Tibial nerve (tissue), 4 donors: ENCODE results near the gene DYRK2.

Source experiments
- EP300 ChIP-seq, 2 donors: sonication (generic); formaldehyde crosslinking; IDR thresholded peaks; one replicate each; pipeline ENCODE4 v1.6.1; 2017; ENCODE audit warnings: antibody characterized with exemption in 2 of 2, mild to moderate bottlenecking in 1 of 2
- TF ChIP-seq, protein P1 (sequence below), 5 experiments: fragments of 200-600 bp in 3 of 5; fragments of 450-650 bp in 2 of 5; sonication (generic) in 3 of 5; IDR thresholded peaks; one replicate each; pipeline ENCODE4 v1.5.1; 2016 to 2019; ENCODE audit warnings: antibody characterized with exemption in 5 of 5, mild to moderate bottlenecking in 3 of 5, moderate library complexity in 2 of 5

DNA sequence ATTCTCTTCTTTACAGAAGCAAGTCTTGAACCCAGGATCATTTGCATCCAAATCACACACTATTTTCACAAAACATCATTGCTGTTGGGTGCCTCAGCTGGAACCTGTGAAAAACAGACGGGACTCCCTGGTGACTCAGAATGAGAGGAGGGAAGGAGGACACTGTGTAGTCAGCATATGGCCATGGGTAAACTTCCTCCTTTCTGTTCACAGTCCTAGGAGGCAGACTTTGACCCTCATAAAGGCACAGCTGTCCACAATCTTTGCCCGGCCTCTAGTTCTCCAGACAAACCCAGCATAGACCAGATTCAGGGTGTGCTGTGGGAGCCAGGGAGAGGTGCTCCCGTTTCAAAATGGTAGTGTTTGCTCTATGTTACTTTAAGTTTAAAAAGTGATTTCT lies 62.0 kb downstream of the DYRK2 start:
- TF ChIP-seq, protein P1, sequence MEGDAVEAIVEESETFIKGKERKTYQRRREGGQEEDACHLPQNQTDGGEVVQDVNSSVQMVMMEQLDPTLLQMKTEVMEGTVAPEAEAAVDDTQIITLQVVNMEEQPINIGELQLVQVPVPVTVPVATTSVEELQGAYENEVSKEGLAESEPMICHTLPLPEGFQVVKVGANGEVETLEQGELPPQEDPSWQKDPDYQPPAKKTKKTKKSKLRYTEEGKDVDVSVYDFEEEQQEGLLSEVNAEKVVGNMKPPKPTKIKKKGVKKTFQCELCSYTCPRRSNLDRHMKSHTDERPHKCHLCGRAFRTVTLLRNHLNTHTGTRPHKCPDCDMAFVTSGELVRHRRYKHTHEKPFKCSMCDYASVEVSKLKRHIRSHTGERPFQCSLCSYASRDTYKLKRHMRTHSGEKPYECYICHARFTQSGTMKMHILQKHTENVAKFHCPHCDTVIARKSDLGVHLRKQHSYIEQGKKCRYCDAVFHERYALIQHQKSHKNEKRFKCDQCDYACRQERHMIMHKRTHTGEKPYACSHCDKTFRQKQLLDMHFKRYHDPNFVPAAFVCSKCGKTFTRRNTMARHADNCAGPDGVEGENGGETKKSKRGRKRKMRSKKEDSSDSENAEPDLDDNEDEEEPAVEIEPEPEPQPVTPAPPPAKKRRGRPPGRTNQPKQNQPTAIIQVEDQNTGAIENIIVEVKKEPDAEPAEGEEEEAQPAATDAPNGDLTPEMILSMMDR (IDR thresholded peaks at IDR 0.05): no peak
- no peak for TF ChIP-seq EP300 (IDR thresholded peaks at IDR 0.05)
